T-cell (primary cell): ENCODE measurements around the gene ZNF283. TPM values are rescaled to one million over a fixed set of nuclear protein-coding genes. Genes with fewer than 3 reads are reported as not detected.

Experiments
- ATAC-seq, 4 experiments: fragments of 200-7000 bp in 3 of 4; fragments of 150-1000 bp in 1 of 4; cut with Tn5 transposase; replicated peaks in 1 of 4; 1 replicate in 3 of 4; 2 replicates in 1 of 4; pipeline ENCODE4 v1.10.0; 2021; ENCODE audit warnings: moderate library complexity in 3 of 4, mild to moderate bottlenecking in 2 of 4, moderate number of reproducible peaks in 1 of 4
- CTCF ChIA-PET, 2 donors: fragments of 300-600 bp; sonication (Branson Sonifier 250); formaldehyde crosslinking; loops; one replicate each; lab custom pipeline; 2022; ENCODE audit warnings: antibody characterized with exemption in 2 of 2; lab: Charles Lee
- POLR2A ChIA-PET, 2 donors: fragments of 300-600 bp; sonication (Branson Sonifier 250); formaldehyde crosslinking; loops; one replicate each; lab custom pipeline; 2022; ENCODE audit warnings: antibody characterized with exemption in 2 of 2; lab: Charles Lee
- DNase-seq, 35 experiments: peaks; one replicate each; pipeline versions ENCODE4 v3.0.0 to v3.0.0-alpha.2; 2013 to 2023
- H3K27ac ChIP-seq: one replicate; pipeline ENCODE4 v1.5.1; 2013; ENCODE audit warnings: low read length
- H3K27me3 ChIP-seq, 2 experiments: replicated peaks in 1 of 2; 1 replicate in 1 of 2; 2 replicates in 1 of 2; pipeline versions ENCODE4 v1.6.1 to v1.7.0; 2013; ENCODE audit warnings: low read length in 1 of 2, mixed read lengths in 1 of 2; ENCODE audit not compliant: control insufficient read depth in 2 of 2, insufficient read depth in 2 of 2; ENCODE audit errors: extremely low read depth in 1 of 2
- H3K36me3 ChIP-seq, 2 donors: 1 replicate in 1 of 2; 2 replicates in 1 of 2; pipeline versions ENCODE4 v1.6.1 to v1.7.0; 2013; ENCODE audit warnings: low read length in 1 of 2; ENCODE audit not compliant: control insufficient read depth in 2 of 2, insufficient read depth in 1 of 2; ENCODE audit errors: extremely low read depth in 1 of 2
- H3K4me1 ChIP-seq, 2 experiments: 1 replicate in 1 of 2; 2 replicates in 1 of 2; pipeline versions ENCODE4 v1.6.1 to v1.7.0; 2013; ENCODE audit warnings: low read length in 2 of 2, mixed read lengths in 1 of 2; ENCODE audit not compliant: insufficient read depth in 2 of 2, control insufficient read depth in 1 of 2; ENCODE audit errors: extremely low read depth in 1 of 2
- H3K4me3 ChIP-seq, 2 donors: 1 replicate in 1 of 2; 2 replicates in 1 of 2; pipeline versions ENCODE4 v1.5.1 to v1.7.0; 2013; ENCODE audit warnings: mild to moderate bottlenecking in 2 of 2, low read length in 1 of 2, moderate library complexity in 1 of 2; ENCODE audit not compliant: control insufficient read depth in 1 of 2; ENCODE audit errors: extremely low read depth in 1 of 2
- H3K9me3 ChIP-seq: 2 replicates; pipeline ENCODE4 v1.7.0; 2013
- H3K27ac Mint-ChIP-seq, 2 donors: one replicate each; pipeline ENCODE4 v1.8.0; 2020 to 2021; ENCODE audit warnings: mild to moderate bottlenecking in 2 of 2, mixed read lengths in 2 of 2
- H3K27me3 Mint-ChIP-seq, 2 donors: one replicate each; pipeline ENCODE4 v1.8.0; 2021 to 2022; ENCODE audit warnings: mixed read lengths in 2 of 2
- H3K36me3 Mint-ChIP-seq: one replicate; pipeline ENCODE4 v1.8.0; 2021; ENCODE audit warnings: mixed read lengths
- H3K4me1 Mint-ChIP-seq, 3 donors: one replicate each; pipeline ENCODE4 v1.8.0; 2020 to 2022; ENCODE audit warnings: mixed read lengths in 3 of 3, mild to moderate bottlenecking in 1 of 3
- H3K4me3 Mint-ChIP-seq, 3 donors: one replicate each; pipeline ENCODE4 v1.8.0; 2020 to 2022; ENCODE audit warnings: mild to moderate bottlenecking in 3 of 3, mixed read lengths in 3 of 3, moderate library complexity in 3 of 3
- H3K9me3 Mint-ChIP-seq, 3 donors: one replicate each; pipeline ENCODE4 v1.8.0; 2020 to 2022; ENCODE audit warnings: mixed read lengths in 3 of 3
- WGBS: methylation state at CpG from one replicate; pipeline ENCODE4 v1.1.5; 2013; ENCODE audit warnings: missing lambda C conversion rate; ENCODE audit not compliant: insufficient coverage; 5-methylcytosine and 5-hydroxymethylcytosine counted together
- total RNA-seq, 35 experiments: library from RNA in 6 of 35; stranded (reverse) in 6 of 35; fragments of 120-200 nt in 1 of 35; gene quantifications; one replicate each; pipeline versions ENCODE4 v1.2.1 to v1.2.4 and lab custom pipeline; 2013 to 2026

Gene ZNF283
- total RNA-seq, 5 donors from 2014 or later (not counting 1 experiment from before 2014, with no cell fraction given) = 5.4 to 19.0 (median 12.7) TPM

DNA sequence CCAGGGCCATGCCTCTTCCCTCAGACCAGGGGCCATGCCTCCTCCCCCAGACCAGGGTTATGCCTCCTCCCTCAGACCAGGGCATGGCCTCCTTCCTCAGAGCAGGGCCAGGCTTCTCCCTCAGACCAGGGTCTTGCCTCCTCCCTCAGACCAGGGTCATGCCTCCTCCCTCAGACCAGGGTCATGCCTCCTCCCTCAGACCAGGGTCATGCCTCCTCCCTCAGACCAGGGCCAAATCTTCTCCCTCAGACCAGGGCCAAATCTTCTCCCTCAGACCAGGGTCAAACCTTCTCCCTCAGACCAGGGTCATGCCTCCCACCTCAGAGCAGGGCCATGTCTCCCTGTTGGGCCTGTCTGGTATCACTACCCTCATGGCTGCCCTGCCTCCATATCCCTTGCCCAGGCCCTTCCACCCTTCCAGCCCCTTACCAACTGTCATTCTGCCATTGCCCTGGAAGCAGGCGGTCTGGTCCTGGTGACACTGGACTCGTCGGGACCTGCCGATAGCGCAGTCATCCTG lies 29.0 kb upstream of the ZNF283 start:
- peaks cover 0 to 33% of the 10 kb centered on the region in 2 experiments for H3K27me3 ChIP-seq
- 56% methylated on average over 5 of the region's 5 CpGs for WGBS
- H3K36me3 ChIP-seq = no peaks in the 10 kb centered on the region
- Mint-ChIP-seq H3K9me3 (no peaks in the 10 kb centered on the region), H3K27ac (peak overlapping the region in 1 of 2 donors; percentile 48), H3K36me3 (no peaks in the 10 kb centered on the region), H3K4me1 (peaks cover 9 to 22% (median 16%) of the 10 kb centered on the region in 3 donors), H3K4me3 (peak overlapping the region; percentile 68 to 81 (median 74)), H3K27me3 (peaks cover 6 to 8% of the 10 kb centered on the region in 2 donors)
- CTCF ChIA-PET = no interaction called here
- ATAC-seq (peak in 1 of 4 experiments; percentile 13), DNase-seq (no peak)
- POLR2A ChIA-PET = no interaction called here
- H3K4me1 ChIP-seq = peaks cover 0 to 12% of the 10 kb centered on the region in 2 experiments
- H3K9me3 ChIP-seq = no peaks in the 10 kb centered on the region
- no peak overlapping the region for H3K27ac ChIP-seq
- H3K4me3 ChIP-seq = peak overlapping the region; percentile 58 to 70

DNA sequence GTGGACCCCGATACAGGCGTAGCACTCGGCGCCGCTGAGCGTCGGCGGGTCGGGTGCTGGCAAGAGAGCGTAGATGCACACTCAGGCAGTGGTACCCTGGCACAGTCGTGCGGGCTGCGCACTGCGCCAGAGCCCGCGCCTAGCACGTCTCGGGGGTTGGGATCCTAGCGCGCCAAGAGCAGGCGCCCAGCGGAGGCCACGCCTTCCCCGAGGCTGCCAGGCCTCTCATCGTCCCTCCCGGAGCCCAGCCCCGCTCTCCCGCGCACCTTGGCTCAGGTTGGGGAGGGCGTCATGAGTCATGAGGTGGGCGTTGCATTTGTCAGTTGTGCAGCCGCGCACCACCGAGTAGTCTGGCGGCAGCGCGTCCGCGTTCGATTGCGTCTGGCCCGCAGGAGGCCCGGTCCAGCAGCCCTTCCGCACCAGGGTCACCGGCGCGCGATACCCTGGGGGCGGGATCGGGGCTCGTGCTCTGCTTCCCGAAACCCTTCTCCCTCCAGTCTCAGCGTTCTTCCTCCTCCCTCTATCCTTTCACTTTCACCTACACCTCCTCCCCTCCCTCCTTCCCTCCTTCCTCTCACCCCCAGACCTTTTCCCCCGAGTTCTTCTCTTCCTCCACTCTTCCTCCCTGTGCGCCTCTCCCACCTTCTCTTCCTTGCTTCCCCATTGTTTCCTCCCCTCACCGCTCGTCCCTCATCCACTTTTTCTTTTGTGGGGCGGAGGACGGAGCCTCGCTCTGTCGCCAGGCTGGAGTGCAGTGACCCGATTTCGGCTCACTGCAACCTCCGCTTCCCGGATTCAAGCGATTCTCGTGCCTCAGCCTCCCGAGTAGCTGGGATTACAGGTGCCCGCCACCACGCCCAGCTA lies 28.3 kb upstream of the ZNF283 start:
- no peaks in the 10 kb centered on the region for H3K36me3 ChIP-seq
- peak overlapping the region in 1 of 2 donors; percentile 48 for H3K27ac Mint-ChIP-seq
- POLR2A ChIA-PET = no interaction called here

DNA sequence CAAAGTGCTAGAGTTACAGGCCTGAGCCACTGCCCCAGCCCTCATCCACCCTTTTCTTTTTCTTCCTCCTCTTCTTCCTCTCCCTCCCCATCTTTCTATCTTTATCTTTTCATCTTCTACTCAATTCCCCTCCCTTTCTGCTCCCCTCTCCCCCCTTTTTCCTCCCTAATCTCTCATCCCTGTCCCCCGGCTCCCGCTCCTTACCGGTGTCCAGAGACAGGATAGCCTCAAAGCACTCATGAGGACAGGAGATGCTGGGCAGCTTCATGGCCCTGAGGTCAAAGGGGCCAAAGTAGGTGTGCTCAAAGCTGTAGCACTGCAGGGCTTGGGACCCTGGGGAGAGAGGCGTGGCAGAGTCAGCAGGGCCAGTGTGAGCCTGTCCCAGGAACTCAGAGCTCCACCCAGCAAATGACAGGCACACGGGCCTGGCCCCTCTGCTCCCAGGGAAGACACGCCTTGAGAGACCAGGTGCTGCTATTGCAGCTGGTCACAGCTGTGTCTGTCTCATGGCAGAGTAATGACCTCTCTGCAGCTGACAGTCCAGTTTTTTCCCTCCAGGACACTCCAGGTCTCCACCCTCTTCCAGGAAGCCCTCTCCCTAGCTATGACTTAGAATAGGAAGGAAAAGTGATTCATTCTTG lies 27.5 kb upstream of the ZNF283 start:
- Mint-ChIP-seq H3K36me3 (no peaks in the 10 kb centered on the region), H3K4me3 (peak overlapping the region; percentile 68 to 81 (median 74)), H3K9me3 (no peaks in the 10 kb centered on the region), H3K27ac (peak overlapping the region; percentile 2 to 24), H3K4me1 (peaks cover 9 to 22% (median 16%) of the 10 kb centered on the region in 3 donors), H3K27me3 (peaks cover 0 to 5% of the 10 kb centered on the region in 2 donors)
- Histone ChIP-seq H3K27me3 (peaks cover 0 to 28% of the 10 kb centered on the region in 2 experiments), H3K4me3 (no peak overlapping the region), H3K36me3 (no peaks in the 10 kb centered on the region), H3K4me1 (peaks cover 0 to 12% of the 10 kb centered on the region in 2 experiments), H3K9me3 (no peaks in the 10 kb centered on the region), H3K27ac (no peak overlapping the region)
- ChIA-PET CTCF (no interaction called here), POLR2A (no interaction called here)
- 91% methylated on average over 5 of the region's 6 CpGs for WGBS
- no peak for ATAC-seq
- no peak for DNase-seq

More for the DNA sequence above, 28.3 kb upstream of the ZNF283 start:
- H3K36me3 Mint-ChIP-seq = no peaks in the 10 kb centered on the region
- ATAC-seq (peak; percentile 86 to 91 (median 86)), DNase-seq (peak in 18 of 35 experiments; percentile 18 to 65 (median 36))
- H3K27me3 ChIP-seq = peaks cover 0 to 28% of the 10 kb centered on the region in 2 experiments
- H3K9me3 ChIP-seq = no peaks in the 10 kb centered on the region
- H3K9me3 Mint-ChIP-seq = no peaks in the 10 kb centered on the region
- H3K4me1 Mint-ChIP-seq = peaks cover 9 to 22% (median 16%) of the 10 kb centered on the region in 3 donors
- peak overlapping the region; percentile 68 to 81 (median 74) for H3K4me3 Mint-ChIP-seq
- peaks cover 0 to 12% of the 10 kb centered on the region in 2 experiments for H3K4me1 ChIP-seq
- CTCF ChIA-PET = no interaction called here
- peaks cover 3 to 7% of the 10 kb centered on the region in 2 donors for H3K27me3 Mint-ChIP-seq
- WGBS = 16% methylated on average over 64 of the region's 70 CpGs
- H3K27ac ChIP-seq = no peak overlapping the region
- peak overlapping the region; percentile 58 to 70 for H3K4me3 ChIP-seq

DNA sequence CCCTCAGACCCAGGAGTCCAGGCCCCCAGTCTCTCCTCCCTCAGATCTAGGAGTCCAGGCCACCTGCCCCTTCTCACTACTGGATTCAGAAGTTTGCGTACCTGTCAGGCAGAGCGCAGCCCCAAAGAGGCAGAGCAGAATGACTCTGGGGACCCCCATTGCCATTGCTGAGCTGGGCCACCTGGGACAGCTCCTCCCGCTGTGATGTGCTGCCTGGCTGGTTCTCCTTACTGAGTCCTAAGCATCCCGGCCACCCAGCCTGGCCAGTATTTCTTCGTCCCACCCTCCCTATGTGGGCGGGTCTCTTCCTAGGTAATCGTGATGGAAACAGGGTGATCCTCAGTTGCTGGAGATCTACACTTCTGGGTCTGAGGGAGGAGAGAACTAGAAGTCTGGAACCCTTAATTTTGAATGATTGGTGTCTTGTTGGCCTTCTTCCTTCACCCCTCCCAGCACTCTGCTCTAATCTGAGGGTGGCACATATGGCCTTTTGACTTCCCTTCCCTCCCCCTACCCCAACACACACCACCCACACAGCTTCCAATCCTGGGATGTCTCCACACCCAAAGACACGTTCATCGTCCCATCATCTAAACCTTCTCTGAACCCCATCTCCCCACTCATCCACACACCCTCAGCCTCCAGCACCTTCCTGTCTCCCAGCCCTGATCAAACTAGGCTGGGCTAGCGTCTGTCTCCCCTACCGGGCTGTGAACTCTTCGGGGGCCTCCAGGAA lies 24.7 kb upstream of the ZNF283 start, which contains the start of gene LYPD5:
Gene LYPD5, minus strand, starts transcription at position 232 of the 736 bp plus-strand sequence. Its CDS starts 67 bp downstream, at position 165.
- WGBS = 86% methylated on average over 7 of the region's 12 CpGs
- H3K27me3 ChIP-seq = peaks cover 0 to 20% of the 10 kb centered on the region in 2 experiments
- no peaks in the 10 kb centered on the region for H3K36me3 Mint-ChIP-seq
- no peaks in the 10 kb centered on the region for H3K9me3 ChIP-seq
- H3K27ac ChIP-seq = no peak within 1 kb of the TSS
- H3K9me3 Mint-ChIP-seq = no peaks in the 10 kb centered on the region
- CTCF ChIA-PET = interaction anchor here in 1 of 2 donors (0.7 kb wide), 1 partner anchor 781 kb away, joined by 3 read pairs; no protein-coding TSS in a partner anchor
- H3K27me3 Mint-ChIP-seq = peaks cover 0 to under 1% of the 10 kb centered on the region in 2 donors
- H3K4me3 Mint-ChIP-seq = no peak within 1 kb of the TSS
- H3K4me3 ChIP-seq = no peak within 1 kb of the TSS
- peaks cover 0 to 12% of the 10 kb centered on the region in 2 experiments for H3K4me1 ChIP-seq
- peak within 1 kb of the TSS; percentile 1 to 61 for H3K27ac Mint-ChIP-seq
- POLR2A ChIA-PET = no interaction called here
- DNase-seq (no peak), ATAC-seq (no peak)
- H3K36me3 ChIP-seq = no peaks in the 10 kb centered on the region
- H3K4me1 Mint-ChIP-seq = peaks cover 6 to 17% (median 12%) of the 10 kb centered on the region in 3 donors

DNA sequence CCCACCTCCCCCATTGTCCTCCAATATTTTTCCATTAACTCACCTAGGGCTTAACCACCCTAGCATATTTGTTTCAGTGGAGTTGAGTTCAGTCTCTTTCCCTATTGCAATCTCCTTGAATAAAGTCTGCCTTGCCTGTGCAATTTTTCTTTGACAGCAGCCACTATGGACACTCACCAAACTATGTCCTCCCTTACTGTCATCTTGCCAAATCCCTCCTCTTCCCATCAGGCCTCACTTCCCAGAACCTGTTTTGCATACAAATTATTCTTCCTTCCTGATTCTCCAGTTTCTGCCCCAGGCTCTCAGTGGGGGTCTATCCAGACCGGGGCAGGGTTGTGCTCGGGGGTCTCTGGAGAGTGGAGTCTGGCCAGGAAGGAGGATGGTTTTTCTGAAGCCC lies 22.7 kb upstream of the ZNF283 start:
- Mint-ChIP-seq H3K27me3 (peaks cover 4 to 7% of the 10 kb centered on the region in 2 donors), H3K36me3 (no peaks in the 10 kb centered on the region), H3K27ac (no peak overlapping the region), H3K9me3 (no peaks in the 10 kb centered on the region), H3K4me1 (peaks cover 0 to 2% (median 0%) of the 10 kb centered on the region in 3 donors), H3K4me3 (no peak overlapping the region)
- ChIA-PET CTCF (no interaction called here), POLR2A (no interaction called here)
- no peak for DNase-seq
- Histone ChIP-seq H3K4me1 (no peaks in the 10 kb centered on the region), H3K36me3 (no peaks in the 10 kb centered on the region), H3K9me3 (no peaks in the 10 kb centered on the region), H3K27ac (no peak overlapping the region), H3K4me3 (no peak overlapping the region), H3K27me3 (peaks cover 0 to 6% of the 10 kb centered on the region in 2 experiments)
- ATAC-seq = no peak
- 17% methylated on average over 1 of the region's 2 CpGs for WGBS
